ENCODE measurements around the gene IFNGR2. TPM values are rescaled to one million over a fixed set of nuclear protein-coding genes. Genes with fewer than 3 reads are reported as not detected.
"Not testable (repeated sequence)": the region's sequence is repeated elsewhere in the genome, so short reads cannot be mapped to it uniquely, and the experiment has no call there.

IFNGR2 gene
- total RNA-seq, 1 donor from 2014 or later = 32.1 TPM

GRCh38 chr21:33375101-33375644 lies 28.0 kb upstream of the IFNGR2 start:
- H3K4me1 Mint-ChIP-seq (ENCODE audit: unreplicated experiment) = peaks cover 5% of the 10 kb centered on the region
- peaks cover 8% of the 10 kb centered on the region for H3K36me3 Mint-ChIP-seq (ENCODE audit: low read depth, unreplicated experiment)
- no peaks in the 10 kb centered on the region for H3K9me3 Mint-ChIP-seq (ENCODE audit: unreplicated experiment)
- DNase-seq (ENCODE audit: low spot score) = no peak
- peaks cover 3% of the 10 kb centered on the region for H3K27me3 Mint-ChIP-seq (ENCODE audit: unreplicated experiment)
- no peak overlapping the region for H3K27ac Mint-ChIP-seq (ENCODE audit: unreplicated experiment)
- H3K4me3 Mint-ChIP-seq (ENCODE audit: unreplicated experiment) = no peak overlapping the region
- TF ChIP-seq CTCF (IDR thresholded peaks at IDR 0.05; ENCODE audit: unreplicated experiment) = no peak

GRCh38 chr21:33377221-33377920 lies 25.8 kb upstream of the IFNGR2 start:
- Mint-ChIP-seq H3K4me1 (ENCODE audit: unreplicated experiment) (peaks cover 12% of the 10 kb centered on the region), H3K4me3 (ENCODE audit: unreplicated experiment) (no peak overlapping the region), H3K36me3 (ENCODE audit: low read depth, unreplicated experiment) (no peaks in the 10 kb centered on the region), H3K27ac (ENCODE audit: unreplicated experiment) (no peak overlapping the region), H3K27me3 (ENCODE audit: unreplicated experiment) (peaks cover 4% of the 10 kb centered on the region), H3K9me3 (ENCODE audit: unreplicated experiment) (no peaks in the 10 kb centered on the region)
- no peak for DNase-seq (ENCODE audit: low spot score)
- no peak for TF ChIP-seq CTCF (IDR thresholded peaks at IDR 0.05; ENCODE audit: unreplicated experiment)

DNA sequence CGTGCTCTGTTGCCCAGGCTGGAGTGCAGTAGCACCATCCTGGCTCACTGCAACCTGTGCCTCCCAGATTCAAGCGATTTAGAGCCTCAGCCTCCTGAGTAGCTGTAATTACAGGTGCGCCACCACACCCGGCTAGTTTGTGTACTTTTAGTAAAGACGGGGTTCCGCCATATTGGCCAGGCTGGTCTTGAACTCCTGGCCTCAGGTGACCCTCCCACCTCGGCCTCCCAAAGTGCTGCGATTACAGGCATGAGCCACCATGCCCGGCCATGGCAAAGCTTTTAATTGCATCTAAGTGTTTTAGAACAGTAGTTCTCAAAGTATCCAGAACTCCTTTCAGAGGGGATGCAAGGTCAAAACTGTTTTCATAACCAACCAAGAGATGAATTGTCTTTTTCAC lies 25.1 kb upstream of the IFNGR2 start:
- no peak for TF ChIP-seq CTCF (IDR thresholded peaks at IDR 0.05; ENCODE audit: unreplicated experiment)
- Mint-ChIP-seq H3K27me3 (ENCODE audit: unreplicated experiment) (peaks cover 4% of the 10 kb centered on the region), H3K36me3 (ENCODE audit: low read depth, unreplicated experiment) (no peaks in the 10 kb centered on the region), H3K9me3 (ENCODE audit: unreplicated experiment) (no peaks in the 10 kb centered on the region), H3K4me3 (ENCODE audit: unreplicated experiment) (no peak overlapping the region), H3K27ac (ENCODE audit: unreplicated experiment) (no peak overlapping the region), H3K4me1 (ENCODE audit: unreplicated experiment) (peaks cover 14% of the 10 kb centered on the region)
- DNase-seq (ENCODE audit: low spot score) = no peak

DNA sequence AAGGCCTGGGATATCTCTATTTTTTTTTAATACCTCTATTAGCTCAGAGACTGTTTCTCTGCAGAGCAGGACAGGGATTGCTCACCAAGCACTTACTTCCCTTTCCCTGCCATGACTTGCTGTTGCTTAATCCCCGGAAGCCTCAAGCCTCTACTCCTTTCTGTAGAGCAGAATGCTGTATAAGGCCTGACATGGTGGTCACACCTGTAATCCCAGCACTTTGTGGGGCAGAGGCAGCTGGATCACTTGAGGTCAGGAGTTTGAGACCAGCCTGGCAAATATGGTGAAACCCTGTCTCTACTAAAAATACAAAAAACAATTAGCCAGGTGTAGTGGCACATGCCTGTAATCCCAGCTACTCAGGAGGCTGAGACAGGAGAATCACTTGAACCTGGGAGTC lies 23.3 kb upstream of the IFNGR2 start:
- DNase-seq (ENCODE audit: low spot score); H3K4me3 Mint-ChIP-seq (ENCODE audit: unreplicated experiment); H3K36me3 Mint-ChIP-seq (ENCODE audit: low read depth, unreplicated experiment); H3K27ac Mint-ChIP-seq (ENCODE audit: unreplicated experiment); H3K27me3 Mint-ChIP-seq (ENCODE audit: unreplicated experiment); H3K9me3 Mint-ChIP-seq (ENCODE audit: unreplicated experiment): not testable (repeated sequence)
- H3K4me1 Mint-ChIP-seq (ENCODE audit: unreplicated experiment) = peaks cover 14% of the 10 kb centered on the region

GRCh38 chr21:33380483-33380998 lies 22.7 kb upstream of the IFNGR2 start:
- peaks cover 4% of the 10 kb centered on the region for H3K27me3 Mint-ChIP-seq (ENCODE audit: unreplicated experiment)
- H3K4me3 Mint-ChIP-seq (ENCODE audit: unreplicated experiment) = no peak overlapping the region
- peaks cover 12% of the 10 kb centered on the region for H3K4me1 Mint-ChIP-seq (ENCODE audit: unreplicated experiment)
- DNase-seq (ENCODE audit: low spot score) = no peak
- H3K27ac Mint-ChIP-seq (ENCODE audit: unreplicated experiment) = no peak overlapping the region
- no peak for TF ChIP-seq CTCF (IDR thresholded peaks at IDR 0.05; ENCODE audit: unreplicated experiment)
- no peaks in the 10 kb centered on the region for H3K36me3 Mint-ChIP-seq (ENCODE audit: low read depth, unreplicated experiment)
- H3K9me3 Mint-ChIP-seq (ENCODE audit: unreplicated experiment) = no peaks in the 10 kb centered on the region

DNA sequence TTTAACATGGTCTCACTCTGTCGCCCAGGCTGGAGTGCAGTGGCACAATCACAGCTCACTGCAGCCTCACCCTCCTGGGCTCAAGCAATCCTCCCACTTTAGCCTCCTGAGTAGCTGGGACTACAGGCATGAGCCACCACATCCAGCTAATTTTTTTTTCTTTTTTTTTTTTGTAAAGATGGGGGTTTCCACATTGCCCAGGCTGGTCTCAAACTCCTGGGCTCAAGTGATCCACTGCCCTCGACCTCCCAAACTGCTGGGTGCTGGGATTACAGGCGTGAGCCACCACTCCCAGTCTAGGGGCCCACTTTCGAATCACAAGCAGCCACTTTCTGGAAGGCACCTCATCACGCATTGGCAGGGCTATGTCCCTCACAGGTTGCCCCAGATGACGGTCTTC lies 21.8 kb upstream of the IFNGR2 start:
- H3K27me3 Mint-ChIP-seq (ENCODE audit: unreplicated experiment); H3K36me3 Mint-ChIP-seq (ENCODE audit: low read depth, unreplicated experiment); DNase-seq (ENCODE audit: low spot score); H3K4me3 Mint-ChIP-seq (ENCODE audit: unreplicated experiment); H3K9me3 Mint-ChIP-seq (ENCODE audit: unreplicated experiment); H3K27ac Mint-ChIP-seq (ENCODE audit: unreplicated experiment): not testable (repeated sequence)
- peaks cover 12% of the 10 kb centered on the region for H3K4me1 Mint-ChIP-seq (ENCODE audit: unreplicated experiment)

Measured in endothelial cell (in vitro differentiated cells).